GM21423 (cell line): ENCODE results near the gene CAMK2A.

Experiments
- ATAC-seq: cut with Tn5 transposase; IDR thresholded peaks from one replicate; pipeline ENCODE4 v1.9.1; 2021; ENCODE audit warnings: mild to moderate bottlenecking, moderate library complexity; ENCODE audit not compliant: unreplicated experiment

The CAMK2A gene

GRCh38 chr5:150301901-150302300 lies 12.3 kb upstream of the CAMK2A start:
- no peak for ATAC-seq

- ATAC-seq, result no peak
Observed at GRCh38 chr5:150301170-150301505, 11.6 kb upstream of the CAMK2A start.

DNA sequence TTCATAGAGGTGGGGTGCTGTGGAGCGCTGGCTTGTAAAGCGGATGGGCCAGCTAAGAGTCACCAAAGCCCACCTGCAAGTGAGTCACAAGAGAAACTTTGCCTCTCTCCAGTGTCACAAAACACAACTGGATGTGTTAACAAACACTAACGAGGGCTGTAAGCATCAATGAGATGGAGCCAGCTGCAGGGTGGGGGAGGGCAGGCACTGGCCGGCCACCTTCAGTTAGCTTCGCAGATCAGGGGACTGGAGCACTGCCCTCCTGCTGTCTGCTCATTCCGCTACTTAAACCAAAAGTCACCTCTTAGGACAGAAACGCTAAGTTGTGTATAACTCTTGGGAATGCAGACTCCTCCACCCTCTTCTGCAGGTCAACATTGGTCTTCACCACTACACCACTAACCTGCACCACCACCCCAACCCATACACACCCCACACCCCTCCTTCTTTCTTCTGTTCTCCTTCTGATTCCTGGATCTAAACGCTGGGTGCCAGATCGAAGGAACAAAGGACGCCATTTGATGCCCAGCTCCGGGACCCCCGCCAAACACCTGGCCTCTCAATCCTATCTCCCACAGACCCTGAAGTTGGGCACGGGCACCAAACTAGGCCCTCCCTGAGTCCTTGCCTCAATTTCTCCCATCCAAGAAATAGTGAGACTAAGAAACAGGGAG lies 11.1 kb upstream of the CAMK2A start:
- no peak for ATAC-seq

DNA sequence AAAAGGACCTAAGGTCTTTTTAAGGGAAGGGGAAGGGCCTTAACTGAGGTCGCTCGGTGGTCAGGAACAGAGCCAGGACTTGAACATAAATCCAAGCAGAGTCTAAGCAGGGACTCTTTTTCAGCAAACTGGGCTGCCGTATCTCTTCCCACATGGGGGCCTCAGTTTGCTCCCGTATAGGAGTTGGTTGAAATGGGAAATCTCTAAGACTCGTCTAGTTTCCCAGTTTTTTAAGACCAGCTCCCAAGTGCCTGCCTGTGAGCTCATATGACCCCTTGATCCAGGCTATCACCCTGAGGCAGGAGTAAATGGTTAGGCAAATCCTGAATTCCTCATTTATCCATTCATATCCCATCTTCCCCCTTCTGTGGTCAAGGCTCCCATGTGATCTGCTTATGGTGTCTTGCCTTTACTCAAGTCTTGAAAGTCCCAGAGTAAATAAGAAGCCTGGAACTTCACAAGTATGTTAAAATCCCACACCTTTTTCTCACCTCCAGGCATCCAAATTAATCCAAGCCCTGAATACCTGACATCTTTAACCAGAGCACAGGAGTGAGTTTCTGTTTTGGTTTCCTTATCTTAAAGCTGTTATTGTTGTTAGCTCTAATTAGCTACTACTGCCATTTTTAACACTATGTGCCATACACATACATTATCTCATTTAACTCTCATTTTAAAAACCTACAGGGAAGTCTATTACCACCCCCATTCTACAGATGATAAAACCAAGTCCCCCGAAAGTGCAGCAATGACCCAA lies 10.2 kb upstream of the CAMK2A start:
- ATAC-seq, result no peak

GRCh38 chr5:150298701-150299451 lies 9.3 kb upstream of the CAMK2A start:
- ATAC-seq, result no peak

DNA sequence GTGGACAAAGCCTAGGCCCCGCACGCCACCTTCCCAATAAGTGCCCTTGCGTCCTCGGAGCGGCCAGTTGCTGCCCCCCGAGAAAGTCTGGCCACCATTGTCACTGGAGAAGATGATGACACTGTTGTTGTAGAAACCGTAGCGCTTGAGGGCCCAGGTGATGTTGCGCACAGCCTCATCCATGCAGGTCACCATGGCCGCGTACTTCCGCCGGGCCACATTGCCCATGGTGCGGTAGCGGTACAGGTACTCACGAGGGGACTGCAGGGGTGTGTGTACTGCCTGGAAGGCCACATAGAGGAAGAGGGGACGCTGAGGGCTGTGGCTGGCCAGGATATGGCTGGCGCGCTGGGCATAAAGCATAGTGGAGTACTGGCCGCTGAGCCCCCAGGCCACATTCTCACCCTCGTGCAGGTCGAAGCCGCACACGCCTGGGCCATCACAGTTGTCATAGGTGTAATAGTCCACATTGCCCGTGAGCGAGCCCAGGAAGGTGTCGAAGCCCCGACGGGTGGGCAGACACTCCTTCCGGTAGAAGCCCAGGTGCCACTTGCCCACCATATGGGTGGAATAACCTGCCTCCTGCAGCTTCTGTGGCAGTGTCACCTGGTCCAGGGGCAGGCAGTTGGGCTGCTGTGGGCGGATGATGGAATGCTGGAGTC lies 8.5 kb upstream of the CAMK2A start:
- no peak for ATAC-seq

DNA sequence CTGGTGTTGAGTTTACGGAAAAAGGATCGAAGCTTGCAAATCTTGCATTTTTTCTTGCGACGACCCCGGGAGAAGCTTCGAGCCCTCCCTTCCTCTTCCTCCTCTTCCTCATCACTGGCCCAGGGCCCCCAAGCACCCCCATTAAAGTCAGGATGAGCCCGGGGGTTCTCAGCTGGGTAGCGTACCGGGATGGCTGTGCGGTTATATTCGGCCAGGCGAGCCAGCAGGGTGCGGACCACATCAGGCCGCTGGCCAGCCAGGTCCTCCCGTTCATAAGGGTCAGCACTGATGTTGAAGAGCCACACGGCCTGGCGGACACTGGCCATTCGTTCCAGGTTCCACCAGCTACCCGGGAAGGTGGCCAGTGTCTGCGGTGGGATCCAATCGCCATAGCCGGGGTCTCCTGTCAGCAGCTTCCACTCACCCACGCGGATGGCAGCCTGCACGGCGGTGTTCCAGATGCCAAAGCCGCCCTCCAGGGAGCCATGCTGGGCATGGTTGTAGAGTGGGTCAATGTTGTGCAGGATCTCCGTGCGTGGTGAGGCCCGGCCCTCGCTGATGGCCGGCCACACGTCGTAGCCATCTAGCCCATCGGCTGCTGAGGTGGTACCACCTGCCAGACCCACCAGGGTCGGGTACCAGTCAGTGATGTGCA lies 7.8 kb upstream of the CAMK2A start:
- no peak for ATAC-seq

DNA sequence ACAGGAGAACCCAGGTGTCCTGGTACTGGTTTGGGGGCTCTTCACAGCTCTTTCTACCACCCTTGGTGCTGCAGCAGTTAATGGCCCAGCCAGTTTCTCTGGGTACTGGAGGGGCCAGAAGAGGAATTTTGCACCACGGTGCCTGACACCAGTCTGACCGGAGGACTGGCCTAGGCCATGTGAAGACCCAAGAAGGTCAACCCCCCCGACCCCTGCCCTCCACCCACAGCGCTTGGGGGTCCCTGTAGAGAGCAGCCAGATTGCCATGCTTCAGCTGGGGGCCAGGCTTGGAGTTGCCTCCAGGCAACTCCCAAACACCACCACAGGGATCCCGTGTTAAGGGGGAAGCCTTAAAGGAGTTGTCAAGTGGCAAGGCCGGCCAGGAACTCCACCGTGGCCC lies 6.9 kb upstream of the CAMK2A start:
- no peak for ATAC-seq

DNA sequence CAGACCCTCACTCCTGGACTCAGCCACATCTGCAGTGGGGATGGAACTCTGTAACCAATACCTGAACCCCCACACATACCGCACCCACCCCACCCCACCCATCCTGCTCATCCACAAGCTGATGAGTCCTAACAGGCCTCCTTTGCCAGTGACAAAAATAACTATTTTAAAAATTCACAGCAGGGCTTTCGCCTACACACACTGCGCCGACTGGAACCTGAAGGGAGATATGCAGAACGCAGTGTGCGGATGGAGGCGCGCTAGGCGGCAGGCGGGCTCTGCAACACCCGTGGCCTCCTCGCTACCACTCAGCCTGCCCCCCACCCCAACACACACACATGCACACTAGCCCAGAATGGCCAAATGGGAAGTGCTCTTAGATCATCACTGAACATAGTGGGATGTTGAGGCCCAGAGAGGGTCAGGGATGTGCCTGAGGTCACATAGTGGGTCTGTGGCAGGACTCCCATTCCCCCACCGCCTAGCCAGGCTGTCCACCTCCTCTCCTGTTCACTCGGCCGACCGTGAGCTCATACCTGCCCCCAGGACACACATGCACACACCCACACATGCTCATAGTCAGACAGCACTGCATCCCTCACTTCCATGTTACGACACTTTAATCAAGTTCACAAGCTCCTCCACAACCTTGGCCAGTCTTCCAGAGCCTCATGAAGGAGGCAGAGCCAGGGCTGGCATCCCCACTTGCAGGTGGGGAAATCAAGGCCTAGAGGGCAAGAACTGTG lies 6.3 kb upstream of the CAMK2A start:
- no peak for ATAC-seq

GRCh38 chr5:150295172-150295634 lies 5.6 kb upstream of the CAMK2A start:
- ATAC-seq, result no peak

GRCh38 chr5:150294551-150295071 lies 5.0 kb upstream of the CAMK2A start:
- ATAC-seq, result no peak

DNA sequence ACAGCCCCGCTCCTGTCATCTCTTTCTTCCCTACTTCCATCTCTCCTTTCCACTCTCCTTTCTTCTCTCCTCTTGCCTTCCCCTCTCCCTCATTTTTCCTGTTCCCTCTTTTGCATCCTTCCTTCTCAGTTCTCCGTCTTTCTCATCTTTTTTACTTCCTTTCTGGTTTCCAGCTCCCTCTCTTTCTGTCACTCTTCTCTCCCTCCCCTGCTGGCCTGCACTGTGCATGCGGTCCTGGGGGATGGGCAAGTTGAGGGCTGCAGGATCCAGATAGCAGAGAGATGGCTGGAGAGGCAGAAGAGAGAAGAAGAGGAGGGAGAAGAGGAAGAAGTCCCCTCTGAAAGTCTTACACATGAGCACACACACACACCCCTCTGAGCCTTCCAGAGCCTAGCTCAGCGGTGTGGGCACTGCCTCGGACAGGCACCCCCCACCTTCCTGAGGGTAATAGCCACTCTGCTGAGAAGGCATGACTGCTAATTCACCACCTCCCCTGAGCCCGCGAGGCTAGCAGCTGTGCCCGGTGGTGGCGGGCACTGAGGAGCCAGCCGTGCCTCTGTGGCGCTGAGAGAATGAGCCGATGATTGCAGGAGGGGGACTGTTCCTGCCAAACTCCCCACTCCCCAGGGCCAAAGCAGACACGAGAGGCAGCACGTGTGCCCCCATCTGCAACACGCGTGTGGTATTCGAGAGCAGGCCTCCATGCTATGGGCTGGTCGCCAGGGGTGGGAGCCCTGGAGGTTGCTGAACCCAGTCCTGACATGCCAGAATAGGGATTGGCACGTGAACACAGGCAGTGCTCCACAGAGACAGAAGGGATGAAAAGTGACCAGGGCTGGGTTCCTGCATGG lies 3.7 kb upstream of the CAMK2A start:
- no peak for ATAC-seq

DNA sequence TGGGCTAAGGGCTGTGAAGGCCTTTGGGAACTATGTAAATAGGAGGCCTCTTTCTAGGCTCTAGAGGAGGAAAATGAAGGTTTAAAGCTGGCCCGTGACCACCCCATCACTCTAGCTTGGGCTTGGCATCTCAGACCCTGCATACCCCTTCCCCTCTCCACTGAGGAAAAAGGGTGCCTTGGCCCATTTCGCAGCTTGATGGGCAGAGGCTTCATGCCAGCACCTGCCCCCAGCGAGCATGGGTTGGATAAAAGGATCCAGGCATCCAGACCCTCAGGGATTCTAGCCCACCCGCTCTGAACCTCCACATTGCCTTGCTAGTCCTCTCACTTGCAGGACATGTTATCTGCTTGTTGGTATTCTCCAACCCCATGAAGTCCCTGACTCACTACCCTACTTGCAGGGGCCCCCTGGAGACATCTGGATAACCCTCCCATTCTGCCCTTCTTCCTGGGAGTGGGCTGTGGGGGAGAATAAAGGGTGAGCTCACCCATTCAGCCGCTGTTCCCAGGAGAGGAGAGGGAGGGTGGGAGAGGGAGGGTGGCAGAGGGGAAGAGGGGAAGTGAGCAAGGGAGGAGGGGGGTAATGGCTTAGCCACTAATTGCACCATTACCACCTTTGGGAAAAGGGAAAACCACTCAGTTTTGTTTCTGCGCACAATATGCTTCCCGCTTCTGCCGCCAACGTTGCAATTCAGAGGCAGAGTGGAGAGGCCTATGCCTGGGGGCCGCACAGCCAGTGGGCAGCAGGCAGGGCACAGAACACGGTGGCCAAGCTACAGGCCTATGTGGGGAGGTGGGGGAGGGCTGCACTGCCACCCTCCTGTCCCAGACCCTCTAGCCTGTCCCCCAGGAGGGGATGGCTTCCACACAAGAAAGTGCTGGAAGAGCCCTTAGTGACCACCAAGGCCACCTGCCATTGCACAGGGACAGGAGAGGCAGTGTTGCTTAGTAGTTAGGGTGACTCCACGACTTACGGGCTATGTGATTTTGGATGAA lies 2.1 kb upstream of the CAMK2A start:
- ATAC-seq, result no peak

- no peak for ATAC-seq
Observed at GRCh38 chr5:150288791-150289190, 782 bp downstream of the CAMK2A start.

DNA sequence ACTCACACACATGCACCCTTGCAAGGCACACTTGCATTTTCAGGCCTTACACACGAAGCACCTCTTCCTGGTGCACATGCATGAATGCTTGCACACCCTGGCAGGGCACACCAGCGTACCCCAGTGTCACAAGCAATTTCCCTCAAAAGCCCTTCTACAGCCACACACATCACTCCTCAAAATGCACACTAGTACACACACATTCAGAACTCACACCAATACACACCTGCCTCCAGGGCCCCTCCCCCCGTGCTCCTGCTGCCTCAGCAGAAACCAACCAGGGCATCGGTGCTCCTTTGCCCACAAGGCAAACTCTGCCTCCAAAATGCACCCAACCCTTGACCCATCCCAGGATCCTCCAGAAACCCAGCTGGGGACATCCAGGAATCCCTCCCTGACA lies 1.2 kb downstream of the CAMK2A start:
- no peak for ATAC-seq

- no peak for ATAC-seq
Observed at GRCh38 chr5:150286820-150287219, 2.8 kb downstream of the CAMK2A start.

DNA sequence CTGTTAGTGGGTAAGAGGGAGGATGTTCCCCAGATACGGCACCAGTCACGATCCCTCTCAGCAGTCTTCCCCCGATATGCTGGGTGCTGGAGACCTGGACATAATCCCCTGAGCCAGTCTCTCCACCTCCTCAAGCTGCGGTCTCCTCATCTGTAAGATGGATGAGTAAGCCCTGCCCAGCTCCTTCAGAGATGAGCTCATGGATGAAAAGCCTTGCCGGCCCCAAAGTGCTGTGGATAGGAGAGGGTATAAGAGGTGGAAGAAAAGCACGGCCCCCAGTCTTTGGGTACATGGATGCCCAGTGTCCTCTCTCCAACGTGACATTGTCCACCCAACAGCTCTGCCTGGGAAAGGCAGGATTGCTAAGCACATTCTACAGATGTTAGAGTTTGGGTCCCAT lies 4.5 kb downstream of the CAMK2A start:
- no peak for ATAC-seq

- ATAC-seq, result no peak
Observed at GRCh38 chr5:150284311-150284710, 5.3 kb downstream of the CAMK2A start.
